Keratinocyte (primary cell): ENCODE measurements around the gene TRAF3. TPM values are rescaled to one million over a fixed set of nuclear protein-coding genes. Genes with fewer than 3 reads are reported as not detected.

ENCODE experiments used
- DNase-seq: peaks from one replicate; pipeline ENCODE4 v3.0.0-alpha.2; 2011; ENCODE audit warnings: low read depth, missing footprints, low spot score
- FAIRE-seq: peaks from 2 replicates; lab custom pipeline; 2011; peaks lifted over from hg19 to GRCh38; lab: Jason Lieb, UNC
- H2AFZ ChIP-seq: 2 replicates; pipeline ENCODE4 v1.6.0; 2012; ENCODE audit warnings: low read length, control low read depth, inconsistent platforms; ENCODE audit not compliant: control insufficient read depth
- H3K27ac ChIP-seq: 2 replicates; pipeline ENCODE4 v1.5.1; 2011; ENCODE audit warnings: low read length; ENCODE audit not compliant: control insufficient read depth, insufficient read depth
- H3K27me3 ChIP-seq: 3 replicates; pipeline ENCODE4 v1.6.0; 2011; ENCODE audit warnings: low read length; ENCODE audit not compliant: control insufficient read depth, insufficient read depth; ENCODE audit errors: extremely low read depth
- H3K36me3 ChIP-seq, 2 experiments: 2 replicates in 1 of 2; 3 replicates in 1 of 2; pipeline ENCODE4 v1.5.1; 2011; ENCODE audit warnings: low read length in 2 of 2, mild to moderate bottlenecking in 1 of 2; ENCODE audit not compliant: control insufficient read depth in 2 of 2, insufficient read depth in 2 of 2; ENCODE audit errors: extremely low read depth in 1 of 2
- H3K4me1 ChIP-seq: 3 replicates; pipeline ENCODE4 v1.5.1; 2011; ENCODE audit warnings: low read length; ENCODE audit not compliant: control insufficient read depth, insufficient read depth; ENCODE audit errors: extremely low read depth
- H3K4me2 ChIP-seq: 3 replicates; pipeline ENCODE4 v1.6.0; 2011; ENCODE audit warnings: low read depth, low read length; ENCODE audit not compliant: control insufficient read depth, insufficient read depth; ENCODE audit errors: extremely low read depth
- H3K4me3 ChIP-seq, 3 experiments: fragments of 200-600 bp in 1 of 3; sonication (generic) in 1 of 3; 2 replicates in 2 of 3; 3 replicates in 1 of 3; pipeline ENCODE4 v1.5.1; 2011 to 2016; ENCODE audit warnings: low read length in 3 of 3, mild to moderate bottlenecking in 3 of 3, control low read depth in 2 of 3, inconsistent platforms in 1 of 3, low read depth in 1 of 3, mixed read lengths in 1 of 3, mixed run types in 1 of 3, moderate library complexity in 1 of 3; ENCODE audit not compliant: control insufficient read depth in 2 of 3, insufficient read depth in 2 of 3; ENCODE audit errors: extremely low read depth in 1 of 3
- H3K79me2 ChIP-seq: 2 replicates; pipeline ENCODE4 v1.6.0; 2012; ENCODE audit warnings: low read length; ENCODE audit not compliant: control insufficient read depth, insufficient read depth
- H3K9ac ChIP-seq: 3 replicates; pipeline ENCODE4 v1.6.0; 2011; ENCODE audit warnings: low read length; ENCODE audit not compliant: control insufficient read depth, insufficient read depth; ENCODE audit errors: extremely low read depth
- H3K9me1 ChIP-seq: 3 replicates; pipeline ENCODE4 v1.6.0; 2011; ENCODE audit warnings: low read length; ENCODE audit not compliant: control insufficient read depth, insufficient read depth; ENCODE audit errors: extremely low read depth
- H3K9me3 ChIP-seq: 2 replicates; pipeline ENCODE4 v1.5.1; 2012; ENCODE audit warnings: low read depth, low read length; ENCODE audit not compliant: control insufficient read depth
- H4K20me1 ChIP-seq: 3 replicates; pipeline ENCODE4 v1.6.0; 2011; ENCODE audit warnings: low read length; ENCODE audit not compliant: control insufficient read depth, insufficient read depth; ENCODE audit errors: extremely low read depth
- CTCF ChIP-seq, 3 experiments: IDR thresholded peaks in 1 of 3; conservative IDR thresholded peaks in 1 of 3; optimal IDR thresholded peaks in 1 of 3; 2 replicates in 2 of 3; 3 replicates in 1 of 3; pipeline versions ENCODE3 to v1.5.1; 2011; ENCODE audit warnings: low read length in 3 of 3, mild to moderate bottlenecking in 3 of 3, moderate library complexity in 2 of 3, control low read depth in 1 of 3, inconsistent platforms in 1 of 3; ENCODE audit not compliant: insufficient read depth in 2 of 3; ENCODE audit errors: extremely low read depth in 1 of 3
- EZH2 ChIP-seq: IDR thresholded peaks from one replicate; pipeline ENCODE4 v1.6.1; 2012; ENCODE audit warnings: inconsistent platforms, mild to moderate bottlenecking, low read length, moderate library complexity
- dilution Hi-C: fragments of 300-500 bp; cut with MboI; formaldehyde crosslinking; loops from one replicate; pipeline ENCODE4 v1.7.0; 2020; ENCODE audit warnings: low sequenced_read_pairs; ENCODE audit not compliant: extremely low pct_ligation_motif_present
- polyA plus RNA-seq, 5 experiments: library from polyadenylated mRNA; depleted of rRNA in 3 of 5; stranded (reverse) in 3 of 5; stranded (forward) in 1 of 5; unstranded in 1 of 5; fragments of >200 nt; gene quantifications; 1 replicate in 1 of 5; 2 replicates in 3 of 5; 3 replicates in 1 of 5; pipeline versions ENCODE4 v1.2.1 to v1.2.3, GENCODE V29; 2011 to 2012; ENCODE audit warnings: missing spikeins in 2 of 5, low read depth in 1 of 5, low replicate concordance in 1 of 5

Gene TRAF3
- polyA plus RNA-seq, 1 donor (not counting 4 experiments of a cell fraction or from before 2014, with no cell fraction given), result 12.5 TPM

GRCh38 chr14:102918438-102918837 lies 141.2 kb downstream of the TRAF3 start:
- DNase-seq (no peak), FAIRE-seq (no peak)
- Histone ChIP-seq H3K9me3 (peaks cover 1% of the 10 kb centered on the region), H3K4me1 (peaks cover 4% of the 10 kb centered on the region), H2AFZ (no peak overlapping the region), H3K9ac (no peak overlapping the region), H3K4me2 (no peak overlapping the region), H3K27ac (no peak overlapping the region), H3K9me1 (no peaks in the 10 kb centered on the region), H3K4me3 (no peak overlapping the region), H4K20me1 (no peaks in the 10 kb centered on the region), H3K36me3 (no peaks in the 10 kb centered on the region), H3K27me3 (peaks cover 17% of the 10 kb centered on the region), H3K79me2 (no peaks in the 10 kb centered on the region)
- TF ChIP-seq CTCF (optimal IDR thresholded peaks at IDR 0.05 in 1 of 3, IDR thresholded peaks at IDR 0.05 in 1 of 3, conservative IDR thresholded peaks at IDR 0.05 in 1 of 3; ENCODE audit: extremely low read depth in 1 of 3, insufficient read depth in 2 of 3, low read length in 3 of 3), result no peak
- TF ChIP-seq EZH2, result no peak
- dilution Hi-C loops, result no loop called here

- FAIRE-seq, result no peak
- Histone ChIP-seq H3K9ac (no peak overlapping the region), H3K4me2 (no peak overlapping the region), H3K9me3 (peaks cover 1% of the 10 kb centered on the region), H3K9me1 (no peaks in the 10 kb centered on the region), H3K36me3 (no peaks in the 10 kb centered on the region), H3K27me3 (peaks cover 28% of the 10 kb centered on the region), H3K4me1 (peaks cover 4% of the 10 kb centered on the region), H4K20me1 (no peaks in the 10 kb centered on the region), H2AFZ (no peak overlapping the region), H3K79me2 (no peaks in the 10 kb centered on the region), H3K4me3 (no peak overlapping the region), H3K27ac (no peak overlapping the region)
- dilution Hi-C loops, result no loop called here
- no peak for DNase-seq
- TF ChIP-seq CTCF (optimal IDR thresholded peaks at IDR 0.05 in 1 of 3, IDR thresholded peaks at IDR 0.05 in 1 of 3, conservative IDR thresholded peaks at IDR 0.05 in 1 of 3; ENCODE audit: extremely low read depth in 1 of 3, insufficient read depth in 2 of 3, low read length in 3 of 3), result no peak
- TF ChIP-seq EZH2, result no peak
These were observed 143.2 kb downstream of the TRAF3 start for GRCh38 chr14:102920273-102920997.
